ENCODE results near the gene NRTN. TPM values are rescaled to one million over a fixed set of nuclear protein-coding genes. Genes with fewer than 3 reads are reported as not detected.

NRTN gene
- total and polyA plus RNA-seq, 2 donors (not counting 3 experiments of a cell fraction or from before 2014, with no cell fraction given), result 0.41 TPM; not detected in 1

- no peaks in the 10 kb centered on the region for H4K20me1 ChIP-seq (replicated peaks; ENCODE audit: control insufficient read depth, extremely low read depth, insufficient read depth, low read length)
- H2AFZ ChIP-seq (ENCODE audit: low read depth, low read length), result no peak overlapping the region
- no peak for FAIRE-seq
- no peak overlapping the region for H3K9ac ChIP-seq (replicated peaks; ENCODE audit: extremely low read depth, insufficient read depth, low read length)
- no TSS peak for BruUV-seq (replicated peaks)
- no peaks in the 10 kb centered on the region for H3K36me3 ChIP-seq (ENCODE audit: control insufficient read depth in 2 of 2, extremely low read depth in 1 of 2, insufficient read depth in 2 of 2, low read length in 2 of 2)
- H3K27me3 ChIP-seq (ENCODE audit: control insufficient read depth in 2 of 2, insufficient read depth in 2 of 2, low read length in 2 of 2), result peaks cover 2 to 7% of the 10 kb centered on the region in 2 experiments
- TF ChIP-seq CTCF (IDR thresholded peaks at IDR 0.05; ENCODE audit: extremely low read depth in 1 of 2, insufficient read depth in 1 of 2, low read depth in 1 of 2, low read length in 2 of 2) (no peak), MAX (IDR thresholded peaks at IDR 0.05; ENCODE audit: insufficient read depth, insufficient read length) (no peak), FOS (IDR thresholded peaks at IDR 0.05; ENCODE audit: borderline replicate concordance, insufficient read depth, low read length) (no peak), GATA2 (IDR thresholded peaks at IDR 0.05; ENCODE audit: insufficient read depth, insufficient read length, low read depth, low read length) (no peak), POLR2AphosphoS5 (IDR thresholded peaks at IDR 0.05; ENCODE audit: insufficient read depth, low read depth, low read length) (no peak), MYC (IDR thresholded peaks at IDR 0.05; ENCODE audit: low read depth, low read length) (no peak), EZH2 (IDR thresholded peaks at IDR 0.05; ENCODE audit: borderline replicate concordance, low read depth, low read length, severe bottlenecking) (no peak), JUN (IDR thresholded peaks at IDR 0.05; ENCODE audit: borderline replicate concordance, insufficient read depth, insufficient read length, low read depth) (no peak), POLR2A (IDR thresholded peaks at IDR 0.05; ENCODE audit: low read depth, low read length) (no peak)
- no peaks in the 10 kb centered on the region for H3K4me1 ChIP-seq (ENCODE audit: control insufficient read depth, extremely low read depth, insufficient read depth, low read length)
- no peak for DNase-seq (ENCODE audit: low read depth, low spot score)
- no peak overlapping the region for H3K4me2 ChIP-seq (ENCODE audit: insufficient read depth, low read length)
- dilution Hi-C loops (cut with MboI; ENCODE audit: extremely low pct_ligation_motif_present, low sequenced_read_pairs) (no loop called here), intact Hi-C loops (cut with micrococcal nuclease) (loop anchor here (10.0 kb wide), 1 partner anchor 175 kb away; no protein-coding TSS in a partner anchor)
- H3K9me3 ChIP-seq (replicated peaks; ENCODE audit: control insufficient read depth, insufficient read depth, low read length), result no peaks in the 10 kb centered on the region
- no peaks in the 10 kb centered on the region for H3K9me1 ChIP-seq (replicated peaks; ENCODE audit: control insufficient read depth, extremely low read depth, insufficient read depth, low read length)
- ChIA-PET CTCF (interaction anchor here (1.2 kb wide), 1 partner anchor 28 kb away, joined by 4 read pairs; no protein-coding TSS in a partner anchor), POLR2A (no interaction called here)
- no peaks in the 10 kb centered on the region for H3K79me2 ChIP-seq (ENCODE audit: control insufficient read depth, insufficient read depth, low read length)
- H3K4me3 ChIP-seq (replicated peaks in 1 of 3; ENCODE audit: insufficient read depth in 1 of 3, low read depth in 1 of 3, low read length in 3 of 3), result no peak overlapping the region
- H3K27ac ChIP-seq (ENCODE audit: insufficient read depth, low read depth, low read length), result no peak overlapping the region
These were observed 4.6 kb downstream of the NRTN start for GRCh38 chr19:5809469-5809868.

Data from endothelial cell of umbilical vein (primary cell).